Cerebellar nuclear complex (tissue), 1 donor: ENCODE measurements around the gene AGO3.
A peak's percentile ranks its signal among the peaks of the same experiment; 100 is the strongest.
"Not testable (repeated sequence)": the region's sequence is repeated elsewhere in the genome, so short reads cannot be mapped to it uniquely, and the experiment has no call there.

Experiments used
- DNase-seq, 2 experiments: peaks; one replicate each; lab custom pipeline; 2025; lab: John Stamatoyannopoulos, UW

The AGO3 gene

GRCh38 chr1:35930593-35931445 lies at the start of gene AGO3:
AGO3 (plus strand) TSS chr1:35931105; CDS start chr1:35931427, 322 bp downstream.
- peak in 1 of 2 experiments; percentile 51 for DNase-seq

GRCh38 chr1:35881850-35882273 lies 49.0 kb upstream of the AGO3 start:
- no peak for DNase-seq

GRCh38 chr1:35882586-35882944 lies 48.3 kb upstream of the AGO3 start:
- no peak for DNase-seq

GRCh38 chr1:35882945-35883634 lies 47.8 kb upstream of the AGO3 start, which contains the start of gene AGO1:
AGO1 (plus strand) TSS chr1:35883209; CDS start chr1:35883422, 213 bp downstream.
- DNase-seq: peak; percentile 8 to 79

GRCh38 chr1:35883635-35884101 lies 47.2 kb upstream of the AGO3 start:
- no peak for DNase-seq

- no peak for DNase-seq
Observed at GRCh38 chr1:35884934-35885333, 46.0 kb upstream of the AGO3 start.

- DNase-seq: no peak
Observed at GRCh38 chr1:35885961-35886558, 44.8 kb upstream of the AGO3 start.

GRCh38 chr1:35886577-35887431 lies 44.1 kb upstream of the AGO3 start:
- DNase-seq: no peak

- DNase-seq: no peak
Observed at GRCh38 chr1:35887508-35887907, 43.4 kb upstream of the AGO3 start.

- DNase-seq: no peak
Observed at GRCh38 chr1:35888255-35888654, 42.6 kb upstream of the AGO3 start.

- DNase-seq: not testable (repeated sequence)
Observed at GRCh38 chr1:35888981-35889380, 41.9 kb upstream of the AGO3 start.

GRCh38 chr1:35893051-35893879 lies 37.6 kb upstream of the AGO3 start:
- no peak for DNase-seq

- DNase-seq: no peak
Observed at GRCh38 chr1:35894183-35894582, 36.7 kb upstream of the AGO3 start.

- DNase-seq: no peak
Observed at GRCh38 chr1:35894656-35895055, 36.2 kb upstream of the AGO3 start.

GRCh38 chr1:35899941-35900340 lies 31.0 kb upstream of the AGO3 start:
- DNase-seq: no peak

- no peak for DNase-seq
Observed at GRCh38 chr1:35901235-35901634, 29.7 kb upstream of the AGO3 start.

GRCh38 chr1:35902671-35903070 lies 28.2 kb upstream of the AGO3 start:
- no peak for DNase-seq

- DNase-seq: no peak
Observed at GRCh38 chr1:35914717-35915116, 16.2 kb upstream of the AGO3 start.

GRCh38 chr1:35915693-35916092 lies 15.2 kb upstream of the AGO3 start:
- DNase-seq: no peak

GRCh38 chr1:35923791-35924221 lies 7.1 kb upstream of the AGO3 start:
- DNase-seq: no peak

- no peak for DNase-seq
Observed at GRCh38 chr1:35924838-35925237, 6.1 kb upstream of the AGO3 start.
